Measurements from ENCODE around the gene FXYD3. TPM values are rescaled to one million over a fixed set of nuclear protein-coding genes. Genes with fewer than 3 reads are reported as not detected.

FXYD3 gene
- total and polyA plus RNA-seq, 4 donors, result 130 to 467 (median 160) TPM

GRCh38 chr19:35154525-35155406 is 39.1 kb downstream of the FXYD3 start, which contains the start of gene FXYD5:
Gene FXYD5, plus strand, starts transcription at chr19:35154735. Its CDS starts 816 bp downstream, at chr19:35155551.
- H3K4me1 ChIP-seq (ENCODE audit: control insufficient read depth in 5 of 5, insufficient read depth in 5 of 5, low read length in 5 of 5), result peaks cover 0 to 15% (median 10%) of the 10 kb centered on the region in 5 donors
- WGBS, 2 donors, result 1% methylated on average over 45 to 49 of the region's 49 CpGs
- H3K4me3 ChIP-seq, result peak within 1 kb of the TSS; percentile 88
- ATAC-seq (ENCODE audit: insufficient read depth, low FRiP score) (peak; percentile 82), DNase-seq (peak; percentile 57 to 75 (median 63))
- TF ChIP-seq, protein P1, sequence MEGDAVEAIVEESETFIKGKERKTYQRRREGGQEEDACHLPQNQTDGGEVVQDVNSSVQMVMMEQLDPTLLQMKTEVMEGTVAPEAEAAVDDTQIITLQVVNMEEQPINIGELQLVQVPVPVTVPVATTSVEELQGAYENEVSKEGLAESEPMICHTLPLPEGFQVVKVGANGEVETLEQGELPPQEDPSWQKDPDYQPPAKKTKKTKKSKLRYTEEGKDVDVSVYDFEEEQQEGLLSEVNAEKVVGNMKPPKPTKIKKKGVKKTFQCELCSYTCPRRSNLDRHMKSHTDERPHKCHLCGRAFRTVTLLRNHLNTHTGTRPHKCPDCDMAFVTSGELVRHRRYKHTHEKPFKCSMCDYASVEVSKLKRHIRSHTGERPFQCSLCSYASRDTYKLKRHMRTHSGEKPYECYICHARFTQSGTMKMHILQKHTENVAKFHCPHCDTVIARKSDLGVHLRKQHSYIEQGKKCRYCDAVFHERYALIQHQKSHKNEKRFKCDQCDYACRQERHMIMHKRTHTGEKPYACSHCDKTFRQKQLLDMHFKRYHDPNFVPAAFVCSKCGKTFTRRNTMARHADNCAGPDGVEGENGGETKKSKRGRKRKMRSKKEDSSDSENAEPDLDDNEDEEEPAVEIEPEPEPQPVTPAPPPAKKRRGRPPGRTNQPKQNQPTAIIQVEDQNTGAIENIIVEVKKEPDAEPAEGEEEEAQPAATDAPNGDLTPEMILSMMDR (IDR thresholded peaks at IDR 0.05; ENCODE audit: control extremely low read depth, extremely low read depth), result no peak
- H3K9me3 ChIP-seq (ENCODE audit: control insufficient read depth in 4 of 4, insufficient read depth in 3 of 4, low read length in 3 of 4), result no peaks in the 10 kb centered on the region
- peaks cover 0 to 17% (median 3%) of the 10 kb centered on the region in 4 donors for H3K36me3 ChIP-seq (ENCODE audit: control insufficient read depth in 4 of 4, insufficient read depth in 4 of 4, low read length in 4 of 4)
- no peak within 1 kb of the TSS for H3K9ac ChIP-seq (ENCODE audit: insufficient read depth in 1 of 2, low read length in 2 of 2)
- H3K27me3 ChIP-seq (ENCODE audit: control insufficient read depth in 3 of 3, insufficient read depth in 3 of 3, low read length in 2 of 3), result peaks cover 0 to 45% (median 26%) of the 10 kb centered on the region in 3 donors
- H3K27ac ChIP-seq (ENCODE audit: low read depth in 1 of 2, low read length in 1 of 2), result peak within 1 kb of the TSS; percentile 51 to 97

GRCh38 chr19:35155441-35155840 is 39.8 kb downstream of the FXYD3 start:
- H3K9ac ChIP-seq (ENCODE audit: insufficient read depth in 1 of 2, low read length in 2 of 2), result no peak overlapping the region
- no peaks in the 10 kb centered on the region for H3K9me3 ChIP-seq (ENCODE audit: control insufficient read depth in 4 of 4, insufficient read depth in 3 of 4, low read length in 3 of 4)
- peaks cover 0 to 45% (median 26%) of the 10 kb centered on the region in 3 donors for H3K27me3 ChIP-seq (ENCODE audit: control insufficient read depth in 3 of 3, insufficient read depth in 3 of 3, low read length in 2 of 3)
- TF ChIP-seq, protein P1 (IDR thresholded peaks at IDR 0.05; ENCODE audit: control extremely low read depth, extremely low read depth), result no peak
- H3K27ac ChIP-seq (ENCODE audit: low read depth in 1 of 2, low read length in 1 of 2), result peak overlapping the region in 1 of 2 donors; percentile 97
- DNase-seq, result no peak
- peaks cover 0 to 21% (median 3%) of the 10 kb centered on the region in 4 donors for H3K36me3 ChIP-seq (ENCODE audit: control insufficient read depth in 4 of 4, insufficient read depth in 4 of 4, low read length in 4 of 4)
- WGBS, 2 donors, result 12 to 16% methylated on average over 17 of the region's 17 CpGs
- peak overlapping the region; percentile 88 for H3K4me3 ChIP-seq
- H3K4me1 ChIP-seq (ENCODE audit: control insufficient read depth in 5 of 5, insufficient read depth in 5 of 5, low read length in 5 of 5), result peaks cover 0 to 15% (median 10%) of the 10 kb centered on the region in 5 donors
- ATAC-seq (ENCODE audit: insufficient read depth, low FRiP score), result no peak

DNA sequence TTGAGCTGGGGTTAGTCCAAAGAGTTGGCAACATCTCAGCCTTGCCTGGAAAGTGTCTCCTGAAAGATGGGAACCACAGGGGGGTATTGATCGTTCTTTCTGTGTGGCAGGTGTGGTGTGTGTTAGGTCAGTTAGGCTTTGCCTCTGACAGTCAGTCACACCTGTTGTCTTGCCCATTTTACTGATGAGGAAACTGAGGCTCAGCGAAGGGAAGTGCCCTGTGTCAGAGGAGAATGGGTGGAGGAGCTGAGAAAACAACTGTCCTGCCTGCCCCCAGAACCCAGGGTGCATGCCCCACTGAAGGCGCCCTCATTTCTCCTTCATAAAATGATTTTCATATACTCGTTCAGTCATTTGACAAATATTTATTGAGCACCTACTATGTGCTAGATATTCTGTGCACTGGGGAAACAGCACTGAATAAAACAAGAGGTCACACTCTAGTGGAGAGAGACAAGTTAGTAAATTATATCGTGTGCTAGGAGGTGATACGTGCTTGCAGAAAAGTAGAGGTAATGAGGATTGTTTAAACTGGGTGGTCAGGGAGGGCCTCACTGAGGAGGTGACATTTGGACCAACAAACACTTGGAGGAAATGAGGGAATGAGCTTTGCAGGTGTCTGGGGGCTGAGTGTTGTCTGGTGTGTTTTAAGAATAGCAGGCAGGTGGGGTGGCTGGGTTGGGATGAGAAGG is 40.5 kb downstream of the FXYD3 start:
- Histone ChIP-seq H3K9ac (ENCODE audit: insufficient read depth in 1 of 2, low read length in 2 of 2) (no peak overlapping the region), H3K9me3 (ENCODE audit: control insufficient read depth in 4 of 4, insufficient read depth in 3 of 4, low read length in 3 of 4) (no peaks in the 10 kb centered on the region), H3K36me3 (ENCODE audit: control insufficient read depth in 4 of 4, insufficient read depth in 4 of 4, low read length in 4 of 4) (peaks cover 0 to 23% (median 3%) of the 10 kb centered on the region in 4 donors), H3K27me3 (ENCODE audit: control insufficient read depth in 3 of 3, insufficient read depth in 3 of 3, low read length in 2 of 3) (peaks cover 0 to 45% (median 26%) of the 10 kb centered on the region in 3 donors), H3K4me3 (no peak overlapping the region), H3K4me1 (ENCODE audit: control insufficient read depth in 5 of 5, insufficient read depth in 5 of 5, low read length in 5 of 5) (peaks cover 0 to 15% (median 10%) of the 10 kb centered on the region in 5 donors), H3K27ac (ENCODE audit: low read depth in 1 of 2, low read length in 1 of 2) (peak overlapping the region in 1 of 2 donors; percentile 43)
- no peak for ATAC-seq (ENCODE audit: insufficient read depth, low FRiP score)
- 90% methylated on average over 6 of the region's 6 CpGs for WGBS, 2 donors
- no peak for DNase-seq
- TF ChIP-seq, protein P1 (IDR thresholded peaks at IDR 0.05; ENCODE audit: control extremely low read depth, extremely low read depth), result no peak
